Stimulated activated CD8-positive, alpha-beta memory T cell treated with anti-CD3 and anti-CD28 coated beads, Interleukin-12 subunit alpha, Interleukin-12 subunit beta, amount 100 ng/mL, for 4 hours (primary cell): ENCODE data around the gene ZNF316.
"Not testable (repeated sequence)": the region's sequence is repeated elsewhere in the genome, so short reads cannot be mapped to it uniquely, and the experiment has no call there.

Source experiments
- DNase-seq: peaks from one replicate; pipeline ENCODE4 v3.0.0-alpha.2; 2020; ENCODE audit warnings: low read depth

Gene ZNF316

GRCh38 chr7:6621195-6622133 is 15.7 kb upstream of the ZNF316 start:
- DNase-seq, result no peak

- DNase-seq, result no peak
These were observed 14.9 kb upstream of the ZNF316 start for GRCh38 chr7:6622134-6622710.

- DNase-seq, result no peak
These were observed 13.4 kb upstream of the ZNF316 start for GRCh38 chr7:6623589-6624245.

- no peak for DNase-seq
These were observed 12.9 kb upstream of the ZNF316 start for GRCh38 chr7:6624246-6624611.

GRCh38 chr7:6628045-6628444 is 9.1 kb upstream of the ZNF316 start:
- DNase-seq, result no peak

GRCh38 chr7:6630007-6630849 is 6.9 kb upstream of the ZNF316 start:
- no peak for DNase-seq

GRCh38 chr7:6631605-6632004 is 5.5 kb upstream of the ZNF316 start:
- DNase-seq, result no peak

GRCh38 chr7:6634021-6634420 is 3.1 kb upstream of the ZNF316 start:
- no peak for DNase-seq

- DNase-seq, result not testable (repeated sequence)
These were observed 2.1 kb upstream of the ZNF316 start for GRCh38 chr7:6634971-6635370.

- DNase-seq, result peak; percentile 61
These were observed 569 bp downstream of the ZNF316 start for GRCh38 chr7:6637544-6638229.

- no peak for DNase-seq
These were observed 1.9 kb downstream of the ZNF316 start for GRCh38 chr7:6639032-6639431.

GRCh38 chr7:6639627-6640026 is 2.5 kb downstream of the ZNF316 start:
- no peak for DNase-seq

- peak; percentile 10 for DNase-seq
These were observed 3.2 kb downstream of the ZNF316 start for GRCh38 chr7:6640246-6640721.

GRCh38 chr7:6641305-6642035 is 4.4 kb downstream of the ZNF316 start:
- DNase-seq, result no peak

- no peak for DNase-seq
These were observed 5.2 kb downstream of the ZNF316 start for GRCh38 chr7:6642239-6642839.

- DNase-seq, result no peak
These were observed 5.9 kb downstream of the ZNF316 start for GRCh38 chr7:6642861-6643640.

- no peak for DNase-seq
These were observed 7.0 kb downstream of the ZNF316 start for GRCh38 chr7:6643915-6644625.

- no peak for DNase-seq
These were observed 7.6 kb downstream of the ZNF316 start for GRCh38 chr7:6644728-6645127.

- no peak for DNase-seq
These were observed 9.3 kb downstream of the ZNF316 start for GRCh38 chr7:6646465-6646864.
